Activated naive CD4-positive, alpha-beta T cell treated with anti-CD3 and anti-CD28 coated beads, Interleukin-2, amount 50 U/mL, for 72 hours (primary cell): Measurements from ENCODE around the gene KIF21B. TPM values are rescaled to one million over a fixed set of nuclear protein-coding genes. Genes with fewer than 3 reads are reported as not detected.

ENCODE experiments used
- ATAC-seq, 2 donors: fragments of 150-1000 bp; cut with Tn5 transposase; 2 replicates each; pipeline ENCODE4 v1.10.0; 2021; ENCODE audit warnings: mild to moderate bottlenecking in 2 of 2, moderate library complexity in 2 of 2
- DNase-seq, 2 donors: peaks; one replicate each; pipeline ENCODE4 v3.0.0; 2021 to 2022; ENCODE audit warnings: low spot score in 2 of 2
- H3K27ac Mint-ChIP-seq, 2 donors: one replicate each; pipeline ENCODE4 v1.8.0; 2022; ENCODE audit warnings: mild to moderate bottlenecking in 2 of 2, mixed read lengths in 2 of 2
- H3K36me3 Mint-ChIP-seq, 2 donors: one replicate each; pipeline ENCODE4 v1.8.0; 2022; ENCODE audit warnings: mixed read lengths in 2 of 2
- H3K9me3 Mint-ChIP-seq, 2 donors: one replicate each; pipeline ENCODE4 v1.8.0; 2022; ENCODE audit warnings: mixed read lengths in 2 of 2
- total RNA-seq, 2 donors: library from RNA; stranded (reverse); gene quantifications; one replicate each; pipeline ENCODE4 v1.2.3, GENCODE V29; 2022

KIF21B gene
- total RNA-seq, 2 donors from 2014 or later: 55.9 to 58.1 TPM

GRCh38 chr1:200990114-200990513 lies 33.4 kb downstream of the KIF21B start:
- no peak for ATAC-seq
- peaks cover 0 to 13% of the 10 kb centered on the region in 2 donors for H3K36me3 Mint-ChIP-seq
- H3K9me3 Mint-ChIP-seq: no peaks in the 10 kb centered on the region
- DNase-seq: no peak
- H3K27ac Mint-ChIP-seq: no peak overlapping the region

- DNase-seq: no peak
- Mint-ChIP-seq H3K27ac (peak overlapping the region in 1 of 2 donors; percentile 38), H3K9me3 (no peaks in the 10 kb centered on the region), H3K36me3 (peaks cover 2 to 13% of the 10 kb centered on the region in 2 donors)
- no peak for ATAC-seq
These were observed 34.2 kb downstream of the KIF21B start for GRCh38 chr1:200989337-200989736.

GRCh38 chr1:200988693-200989092 lies 34.8 kb downstream of the KIF21B start:
- Mint-ChIP-seq H3K9me3 (no peaks in the 10 kb centered on the region), H3K36me3 (peaks cover 6 to 13% of the 10 kb centered on the region in 2 donors), H3K27ac (peak overlapping the region; percentile 38 to 88)
- DNase-seq (no peak), ATAC-seq (no peak)

GRCh38 chr1:200985481-200985880 lies 38.0 kb downstream of the KIF21B start:
- Mint-ChIP-seq H3K27ac (no peak overlapping the region), H3K36me3 (peaks cover 8 to 16% of the 10 kb centered on the region in 2 donors), H3K9me3 (no peaks in the 10 kb centered on the region)
- DNase-seq (no peak), ATAC-seq (no peak)

- Mint-ChIP-seq H3K27ac (peak overlapping the region in 1 of 2 donors; percentile 36), H3K36me3 (peaks cover 17 to 25% of the 10 kb centered on the region in 2 donors), H3K9me3 (no peaks in the 10 kb centered on the region)
- DNase-seq (no peak), ATAC-seq (no peak)
These were observed 40.4 kb downstream of the KIF21B start for GRCh38 chr1:200983035-200983561.

- DNase-seq (no peak), ATAC-seq (no peak)
- peaks cover 17 to 25% of the 10 kb centered on the region in 2 donors for H3K36me3 Mint-ChIP-seq
- H3K27ac Mint-ChIP-seq: no peak overlapping the region
- H3K9me3 Mint-ChIP-seq: no peaks in the 10 kb centered on the region
These were observed 41.2 kb downstream of the KIF21B start for GRCh38 chr1:200982071-200982945.

- ATAC-seq (no peak), DNase-seq (no peak)
- peaks cover 17% of the 10 kb centered on the region in 2 donors for H3K36me3 Mint-ChIP-seq
- H3K9me3 Mint-ChIP-seq: no peaks in the 10 kb centered on the region
- H3K27ac Mint-ChIP-seq: no peak overlapping the region
These were observed 42.2 kb downstream of the KIF21B start for GRCh38 chr1:200981278-200981677.

GRCh38 chr1:200980873-200981272 lies 42.6 kb downstream of the KIF21B start:
- DNase-seq: no peak
- H3K36me3 Mint-ChIP-seq: peaks cover 13 to 17% of the 10 kb centered on the region in 2 donors
- no peak overlapping the region for H3K27ac Mint-ChIP-seq
- H3K9me3 Mint-ChIP-seq: no peaks in the 10 kb centered on the region
- ATAC-seq: no peak

- no peak for DNase-seq
- Mint-ChIP-seq H3K9me3 (no peaks in the 10 kb centered on the region), H3K27ac (peak overlapping the region in 1 of 2 donors; percentile 65), H3K36me3 (peaks cover 12 to 17% of the 10 kb centered on the region in 2 donors)
- no peak for ATAC-seq
These were observed 43.1 kb downstream of the KIF21B start for GRCh38 chr1:200980452-200980772.

GRCh38 chr1:200979574-200980451 lies 43.7 kb downstream of the KIF21B start:
- DNase-seq (peak in 1 of 2 donors; percentile 77), ATAC-seq (peak; percentile 76 to 81)
- peaks cover 12 to 17% of the 10 kb centered on the region in 2 donors for H3K36me3 Mint-ChIP-seq
- H3K9me3 Mint-ChIP-seq: no peaks in the 10 kb centered on the region
- peak overlapping the region in 1 of 2 donors; percentile 65 for H3K27ac Mint-ChIP-seq

GRCh38 chr1:200977071-200977754 lies 46.3 kb downstream of the KIF21B start:
- peaks cover 11 to 12% of the 10 kb centered on the region in 2 donors for H3K36me3 Mint-ChIP-seq
- H3K27ac Mint-ChIP-seq: no peak overlapping the region
- ATAC-seq: no peak
- DNase-seq: no peak
- no peaks in the 10 kb centered on the region for H3K9me3 Mint-ChIP-seq

GRCh38 chr1:200976634-200977033 lies 46.9 kb downstream of the KIF21B start:
- H3K9me3 Mint-ChIP-seq: no peaks in the 10 kb centered on the region
- peak overlapping the region in 1 of 2 donors; percentile 7 for H3K27ac Mint-ChIP-seq
- H3K36me3 Mint-ChIP-seq: peaks cover 11 to 12% of the 10 kb centered on the region in 2 donors
- DNase-seq: no peak
- ATAC-seq: no peak

GRCh38 chr1:200975458-200975857 lies 48.1 kb downstream of the KIF21B start:
- peaks cover 9 to 19% of the 10 kb centered on the region in 2 donors for H3K36me3 Mint-ChIP-seq
- no peak for DNase-seq
- ATAC-seq: no peak
- H3K9me3 Mint-ChIP-seq: no peaks in the 10 kb centered on the region
- no peak overlapping the region for H3K27ac Mint-ChIP-seq

GRCh38 chr1:200974711-200975110 lies 48.8 kb downstream of the KIF21B start:
- H3K9me3 Mint-ChIP-seq: no peaks in the 10 kb centered on the region
- no peak overlapping the region for H3K27ac Mint-ChIP-seq
- ATAC-seq: no peak
- no peak for DNase-seq
- H3K36me3 Mint-ChIP-seq: peaks cover 5 to 12% of the 10 kb centered on the region in 2 donors

GRCh38 chr1:200973937-200974657 lies 49.4 kb downstream of the KIF21B start:
- H3K9me3 Mint-ChIP-seq: no peaks in the 10 kb centered on the region

More at GRCh38 chr1:200973937-200974657, 49.4 kb downstream of the KIF21B start:
- Mint-ChIP-seq H3K27ac (peak overlapping the region; percentile 3 to 32), H3K36me3 (peaks cover under 1 to 11% of the 10 kb centered on the region in 2 donors)
- DNase-seq: no peak
- ATAC-seq: peak in 1 of 2 donors; percentile 12
